Measurements from ENCODE around the gene C2CD4C. TPM values are rescaled to one million over a fixed set of nuclear protein-coding genes. Genes with fewer than 3 reads are reported as not detected.

Gene C2CD4C
- total and polyA plus RNA-seq, 10 of the 15 experiments (the other 5 are each of a cell fraction or from before 2014, with no cell fraction given) = not detected

GRCh38 chr19:412356-413355 is 3.7 kb upstream of the C2CD4C start:
- Histone ChIP-seq H3K27me3 (replicated peaks in 1 of 2; ENCODE audit: control insufficient read depth in 2 of 2, insufficient read depth in 2 of 2, low read length in 1 of 2) (peaks cover 0 to 3% of the 10 kb centered on the region in 2 experiments; a peak in 1 of 4 replicates), H3K79me2 (ENCODE audit: control insufficient read depth, insufficient read depth, low read length) (no peaks in the 10 kb centered on the region), H2AFZ (ENCODE audit: control insufficient read depth, low read depth, low read length) (no peak overlapping the region), H3K4me1 (ENCODE audit: control insufficient read depth, insufficient read depth, low read length) (no peaks in the 10 kb centered on the region), H3K36me3 (ENCODE audit: control insufficient read depth in 2 of 2, insufficient read depth in 2 of 2, low read length in 1 of 2) (no peaks in the 10 kb centered on the region), H3K4me3 (no peak overlapping the region), H3K27ac (ENCODE audit: control insufficient read depth, insufficient read depth) (no peak overlapping the region), H4K20me1 (ENCODE audit: control insufficient read depth, insufficient read depth) (no peaks in the 10 kb centered on the region), H3K9ac (ENCODE audit: control insufficient read depth, insufficient read depth, low read length) (no peak overlapping the region), H3K9me3 (replicated peaks; ENCODE audit: control insufficient read depth, insufficient read depth, low read length) (no peaks in the 10 kb centered on the region), H3K4me2 (ENCODE audit: control insufficient read depth, insufficient read depth) (no peak overlapping the region)
- ChIA-PET RAD21 (ENCODE audit: unreplicated experiment) (no interaction called here), CTCF (interaction anchor here (0.6 to 1.2 kb wide), 2 partner anchors 70 to 150 kb away, joined by 3 read pairs; no protein-coding TSS in a partner anchor), SMC1A (ENCODE audit: uncharacterized antibody, unreplicated experiment) (no interaction called here), POLR2A (no interaction called here)
- TF ChIP-seq MYB (IDR thresholded peaks at IDR 0.05; ENCODE audit: borderline replicate concordance, low read depth, low read length) = no peak
- no peak for TF ChIP-seq MEF2A (IDR thresholded peaks at IDR 0.05; ENCODE audit: insufficient read depth, low read depth, low read length)
- no peak for TF ChIP-seq ATF3 (IDR thresholded peaks at IDR 0.05; ENCODE audit: borderline replicate concordance, extremely low read depth, low read depth, low read length)
- TF ChIP-seq MLLT1 (IDR thresholded peaks at IDR 0.05) = no peak
- no peak for TF ChIP-seq ZNF274 (IDR thresholded peaks at IDR 0.05; ENCODE audit: insufficient read depth, insufficient read length)
- no peak for TF ChIP-seq E2F4 (IDR thresholded peaks at IDR 0.05; ENCODE audit: low read depth, low read length)
- no peak for TF ChIP-seq POLR2AphosphoS5 (IDR thresholded peaks at IDR 0.05; ENCODE audit: low read length)
- intact Hi-C loops (cut with micrococcal nuclease; ENCODE audit: unreplicated experiment) = no loop called here
- no TSS peak for BruUV-seq (replicated peaks)
- DNase-seq (ENCODE audit: low read depth, low spot score) = no peak
- in situ Hi-C loops (cut with MboI) = no loop called here
- 46% methylated on average over 26 of the region's 36 CpGs for WGBS (ENCODE audit: insufficient coverage, insufficient replicate concordance, low lambda C conversion rate, missing lambda C conversion rate)
- no peak for FAIRE-seq
- no peak for ATAC-seq
